H9 (cell line): Measurements from ENCODE around the gene ADAMTS13. TPM values are rescaled to one million over a fixed set of nuclear protein-coding genes. Genes with fewer than 3 reads are reported as not detected.

ENCODE experiments used
- DNase-seq: peaks from one replicate; pipeline ENCODE4 v3.0.0-alpha.2; 2017
- H2AFZ ChIP-seq: one replicate; pipeline ENCODE4 v1.6.1; 2013; ENCODE audit warnings: mild to moderate bottlenecking, low read length, control low read depth, moderate library complexity
- H2AK5ac ChIP-seq: 2 replicates; pipeline ENCODE4 v1.6.1; 2013; ENCODE audit warnings: low read length, control low read depth, mixed read lengths; ENCODE audit not compliant: insufficient read length
- H2BK120ac ChIP-seq: one replicate; pipeline ENCODE4 v1.6.1; 2013; ENCODE audit warnings: low read depth, mild to moderate bottlenecking, low read length, control low read depth, inconsistent platforms; ENCODE audit not compliant: poor library complexity, severe bottlenecking
- H2BK12ac ChIP-seq: 2 replicates; pipeline ENCODE4 v1.6.1; 2013; ENCODE audit warnings: low read length, control low read depth, mixed read lengths, low read depth; ENCODE audit not compliant: insufficient read length
- H2BK15ac ChIP-seq: 2 replicates; pipeline ENCODE4 v1.6.1; 2013; ENCODE audit warnings: low read depth, low read length, control low read depth
- H2BK20ac ChIP-seq: one replicate; pipeline ENCODE4 v1.6.1; 2013; ENCODE audit warnings: low read depth, mild to moderate bottlenecking, low read length, control low read depth, inconsistent platforms; ENCODE audit not compliant: poor library complexity, severe bottlenecking
- H2BK5ac ChIP-seq: 2 replicates; pipeline ENCODE4 v1.6.1; 2013; ENCODE audit warnings: low read length, control low read depth, mixed read lengths; ENCODE audit not compliant: insufficient read length
- H3K14ac ChIP-seq: 2 replicates; pipeline ENCODE4 v1.6.1; 2013; ENCODE audit warnings: low read length, control low read depth; ENCODE audit not compliant: insufficient read depth
- H3K18ac ChIP-seq: 2 replicates; pipeline ENCODE4 v1.6.1; 2013; ENCODE audit warnings: low read depth, mild to moderate bottlenecking, mixed read lengths, low read length, control low read depth; ENCODE audit not compliant: insufficient read length
- H3K23ac ChIP-seq: 2 replicates; pipeline ENCODE4 v1.6.1; 2013; ENCODE audit warnings: low read length, control low read depth, mixed read lengths, low read depth; ENCODE audit not compliant: insufficient read length
- H3K23me2 ChIP-seq: 2 replicates; pipeline ENCODE4 v1.6.1; 2013; ENCODE audit warnings: low read depth, mild to moderate bottlenecking, mixed read lengths, low read length, control low read depth; ENCODE audit not compliant: insufficient read length, poor library complexity, severe bottlenecking
- H3K27ac ChIP-seq: 2 replicates; pipeline ENCODE4 v1.5.1; 2013; ENCODE audit warnings: low read length, control low read depth, mixed read lengths, low read depth; ENCODE audit not compliant: insufficient read length
- H3K27me3 ChIP-seq: 2 replicates; pipeline ENCODE4 v1.6.1; 2013; ENCODE audit warnings: low read length, control low read depth, inconsistent platforms; ENCODE audit not compliant: insufficient read depth
- H3K4ac ChIP-seq: 2 replicates; pipeline ENCODE4 v1.6.1; 2013; ENCODE audit warnings: low read depth, mild to moderate bottlenecking, control low read depth, inconsistent platforms, low read length, moderate library complexity
- H3K4me1 ChIP-seq: 2 replicates; pipeline ENCODE4 v1.6.1; 2013; ENCODE audit warnings: low read length, control low read depth, inconsistent platforms; ENCODE audit not compliant: insufficient read depth
- H3K4me2 ChIP-seq: 2 replicates; pipeline ENCODE4 v1.6.1; 2013; ENCODE audit warnings: low read length, control low read depth, mixed read lengths; ENCODE audit not compliant: insufficient read length, insufficient read depth
- H3K56ac ChIP-seq: 2 replicates; pipeline ENCODE4 v1.6.1; 2013; ENCODE audit warnings: low read depth, mild to moderate bottlenecking, mixed read lengths, low read length, control low read depth; ENCODE audit not compliant: insufficient read length
- H3K79me1 ChIP-seq: 2 replicates; pipeline ENCODE4 v1.6.1; 2013; ENCODE audit warnings: low read depth, mild to moderate bottlenecking, moderate library complexity, low read length, control low read depth, inconsistent platforms; ENCODE audit not compliant: insufficient read depth, poor library complexity, severe bottlenecking
- H3K79me2 ChIP-seq: 2 replicates; pipeline ENCODE4 v1.6.1; 2013; ENCODE audit warnings: low read length, control low read depth, inconsistent platforms; ENCODE audit not compliant: insufficient read depth
- H3K9ac ChIP-seq: 2 replicates; pipeline ENCODE4 v1.6.1; 2013; ENCODE audit warnings: low read length, control low read depth, mixed read lengths; ENCODE audit not compliant: insufficient read length; ENCODE audit errors: extremely low read depth
- H3K9me3 ChIP-seq: one replicate; pipeline ENCODE4 v1.6.1; 2013; ENCODE audit warnings: low read depth, low read length, inconsistent platforms; ENCODE audit not compliant: control insufficient read depth
- H3T11ph ChIP-seq: one replicate; pipeline ENCODE4 v1.6.1; 2013; ENCODE audit warnings: mild to moderate bottlenecking, low read length, control low read depth, inconsistent platforms
- H4K20me1 ChIP-seq: one replicate; pipeline ENCODE4 v1.6.1; 2013; ENCODE audit not compliant: control insufficient read depth, insufficient read length, insufficient read depth
- H4K5ac ChIP-seq: 2 replicates; pipeline ENCODE4 v1.6.1; 2013; ENCODE audit warnings: low read depth, mild to moderate bottlenecking, mixed read lengths, low read length, control low read depth; ENCODE audit not compliant: insufficient read length
- H4K8ac ChIP-seq: replicated peaks from 2 replicates; pipeline ENCODE4 v1.6.1; 2013; ENCODE audit warnings: low read length, control low read depth, mixed read lengths, low read depth; ENCODE audit not compliant: insufficient read length
- H4K91ac ChIP-seq: 2 replicates; pipeline ENCODE4 v1.6.1; 2013; ENCODE audit warnings: low read depth, mild to moderate bottlenecking, moderate library complexity, mixed read lengths, low read length, control low read depth; ENCODE audit not compliant: insufficient read length
- H3K27ac Mint-ChIP-seq, 3 experiments: 2 replicates in 2 of 3; 3 replicates in 1 of 3; pipeline ENCODE4 v1.8.0; 2020 to 2021; ENCODE audit warnings: mixed read lengths in 3 of 3, mild to moderate bottlenecking in 1 of 3, moderate library complexity in 1 of 3
- H3K27me3 Mint-ChIP-seq: 2 replicates; pipeline ENCODE4 v1.8.0; 2021; ENCODE audit warnings: low read depth, mild to moderate bottlenecking, moderate library complexity, mixed read lengths
- H3K36me3 Mint-ChIP-seq, 3 experiments: 2 replicates in 2 of 3; 3 replicates in 1 of 3; pipeline ENCODE4 v1.8.0; 2020 to 2021; ENCODE audit warnings: low read depth in 3 of 3, mixed read lengths in 3 of 3; ENCODE audit not compliant: insufficient read depth in 1 of 3
- H3K4me1 Mint-ChIP-seq, 2 experiments: 2 replicates each; pipeline ENCODE4 v1.8.0; 2020; ENCODE audit warnings: mixed read lengths in 2 of 2
- H3K4me3 Mint-ChIP-seq, 2 experiments: 2 replicates in 1 of 2; 3 replicates in 1 of 2; pipeline ENCODE4 v1.8.0; 2020 to 2021; ENCODE audit warnings: mild to moderate bottlenecking in 2 of 2, mixed read lengths in 2 of 2, moderate library complexity in 1 of 2
- H3K9me3 Mint-ChIP-seq, 2 experiments: 2 replicates in 1 of 2; 3 replicates in 1 of 2; pipeline ENCODE4 v1.8.0; 2020; ENCODE audit warnings: mild to moderate bottlenecking in 2 of 2, mixed read lengths in 2 of 2, moderate library complexity in 1 of 2
- WGBS: extraction: QIAGEN DNeasy Blood & Tissue Kit; methylation state at CpG from one replicate; pipeline ENCODE4 v1.1.7; 2013; ENCODE audit warnings: missing lambda C conversion rate, low lambda C conversion rate, mixed read lengths; ENCODE audit not compliant: insufficient read length; ENCODE audit errors: extremely low coverage; 5-methylcytosine and 5-hydroxymethylcytosine counted together
- total RNA-seq: library from RNA; stranded (reverse); gene quantifications from 2 replicates; pipeline ENCODE4 v1.2.1, GENCODE V29; 2021
- TF ChIP-seq, protein P1 (sequence below): fragments of 200-600 bp; sonication (generic); conservative IDR thresholded peaks from 3 replicates; pipeline ENCODE4 v1.8.0; 2021; ENCODE audit warnings: antibody characterized with exemption, mild to moderate bottlenecking

Gene ADAMTS13
- total RNA-seq, 1 experiment from 2014 or later: 8.8 TPM

DNA sequence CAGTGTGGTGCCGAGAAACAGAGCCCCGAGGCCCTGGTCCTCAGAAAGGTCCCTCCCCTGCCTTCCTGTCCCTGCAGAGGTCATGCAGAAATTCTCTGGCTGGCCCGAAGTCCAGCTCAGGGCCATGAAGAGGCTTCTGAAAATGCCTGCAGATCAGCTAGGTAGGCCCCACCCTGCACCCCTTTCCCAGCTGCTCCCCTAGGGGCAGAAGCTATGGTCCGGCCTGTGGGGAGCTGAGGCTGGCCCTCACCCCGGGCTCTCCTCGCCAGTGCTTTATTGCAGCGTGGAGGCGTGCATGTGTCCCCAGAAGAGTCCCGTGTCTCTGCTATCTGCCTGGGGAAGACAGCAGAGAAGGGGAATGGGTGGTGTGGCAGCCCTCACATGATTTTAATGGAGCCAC is 24.3 kb upstream of the ADAMTS13 start:
- no peak overlapping the region for H3K27ac Mint-ChIP-seq
- H3K23me2 ChIP-seq: no peaks in the 10 kb centered on the region
- no peaks in the 10 kb centered on the region for H3K4me1 ChIP-seq
- H3K56ac ChIP-seq: no peak overlapping the region
- H2BK12ac ChIP-seq: no peak overlapping the region
- H4K5ac ChIP-seq: no peak overlapping the region
- H3K4me2 ChIP-seq: no peak overlapping the region
- H3K27me3 ChIP-seq: no peaks in the 10 kb centered on the region
- H3K4me3 Mint-ChIP-seq: no peak overlapping the region
- no peak overlapping the region for H2AK5ac ChIP-seq
- H2BK120ac ChIP-seq: no peak overlapping the region
- H4K91ac ChIP-seq: no peak overlapping the region
- H3K4ac ChIP-seq: no peak overlapping the region
- H3K36me3 Mint-ChIP-seq: no peaks in the 10 kb centered on the region; a peak in 1 of 7 replicates
- no peak overlapping the region for H3K27ac ChIP-seq
- H3K27me3 Mint-ChIP-seq: peaks cover 24% of the 10 kb centered on the region
- WGBS: no CpG with 5 or more reads among the region's 9 CpGs
- H3K79me2 ChIP-seq: no peaks in the 10 kb centered on the region
- H3K18ac ChIP-seq: no peak overlapping the region
- no peak overlapping the region for H2AFZ ChIP-seq
- H3T11ph ChIP-seq: no peak overlapping the region
- no peaks in the 10 kb centered on the region for H3K9me3 Mint-ChIP-seq
- TF ChIP-seq, protein P1, sequence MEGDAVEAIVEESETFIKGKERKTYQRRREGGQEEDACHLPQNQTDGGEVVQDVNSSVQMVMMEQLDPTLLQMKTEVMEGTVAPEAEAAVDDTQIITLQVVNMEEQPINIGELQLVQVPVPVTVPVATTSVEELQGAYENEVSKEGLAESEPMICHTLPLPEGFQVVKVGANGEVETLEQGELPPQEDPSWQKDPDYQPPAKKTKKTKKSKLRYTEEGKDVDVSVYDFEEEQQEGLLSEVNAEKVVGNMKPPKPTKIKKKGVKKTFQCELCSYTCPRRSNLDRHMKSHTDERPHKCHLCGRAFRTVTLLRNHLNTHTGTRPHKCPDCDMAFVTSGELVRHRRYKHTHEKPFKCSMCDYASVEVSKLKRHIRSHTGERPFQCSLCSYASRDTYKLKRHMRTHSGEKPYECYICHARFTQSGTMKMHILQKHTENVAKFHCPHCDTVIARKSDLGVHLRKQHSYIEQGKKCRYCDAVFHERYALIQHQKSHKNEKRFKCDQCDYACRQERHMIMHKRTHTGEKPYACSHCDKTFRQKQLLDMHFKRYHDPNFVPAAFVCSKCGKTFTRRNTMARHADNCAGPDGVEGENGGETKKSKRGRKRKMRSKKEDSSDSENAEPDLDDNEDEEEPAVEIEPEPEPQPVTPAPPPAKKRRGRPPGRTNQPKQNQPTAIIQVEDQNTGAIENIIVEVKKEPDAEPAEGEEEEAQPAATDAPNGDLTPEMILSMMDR: no peak
- peaks cover 0 to 3% of the 10 kb centered on the region in 2 experiments; a peak in 1 of 4 replicates for H3K4me1 Mint-ChIP-seq
- no peak overlapping the region for H4K8ac ChIP-seq
- H2BK15ac ChIP-seq: no peak overlapping the region
- no peak overlapping the region for H2BK20ac ChIP-seq
- no peak overlapping the region for H3K9ac ChIP-seq
- no peaks in the 10 kb centered on the region for H3K79me1 ChIP-seq
- no peak overlapping the region for H3K23ac ChIP-seq
- no peaks in the 10 kb centered on the region for H4K20me1 ChIP-seq
- no peak overlapping the region for H2BK5ac ChIP-seq
- DNase-seq: no peak
- no peak overlapping the region for H3K14ac ChIP-seq
- no peaks in the 10 kb centered on the region for H3K9me3 ChIP-seq
